Measurements from ENCODE around the gene AFAP1L2. TPM values are rescaled to one million over a fixed set of nuclear protein-coding genes. Genes with fewer than 3 reads are reported as not detected.

AFAP1L2 gene
- total RNA-seq, 1 experiment from 2014 or later, result not detected

DNA sequence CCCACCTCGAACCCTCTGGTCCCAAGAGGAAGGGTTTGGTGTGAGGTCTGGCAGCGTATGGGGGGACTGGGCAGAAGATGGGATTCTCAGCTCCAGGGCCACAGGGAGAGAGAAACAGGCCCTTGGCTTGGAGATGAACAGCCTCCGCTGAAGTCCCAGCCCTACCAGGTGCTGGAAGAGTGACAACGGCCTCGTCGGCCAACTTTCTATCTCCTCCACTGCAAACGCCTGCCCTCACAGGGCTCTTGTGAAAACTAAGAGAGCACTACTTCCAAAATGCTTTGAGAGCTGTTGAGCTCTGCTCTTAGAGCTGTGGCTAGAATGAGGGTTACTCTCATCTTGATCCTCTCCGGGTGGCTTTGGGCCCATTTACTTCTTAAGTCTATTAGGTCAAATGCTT is 63.5 kb downstream of the AFAP1L2 start:
- ChIA-PET CTCF (interaction anchor here (0.7 kb wide), 1 partner anchor 37 kb away, joined by 9 read pairs; no protein-coding TSS in a partner anchor), POLR2A (ENCODE audit: low non-redundant PET) (no interaction called here)
- no peaks in the 10 kb centered on the region for H3K4me1 ChIP-seq (ENCODE audit: insufficient read depth, low read length, poor library complexity, severe bottlenecking)
- H3K27me3 ChIP-seq (replicated peaks; ENCODE audit: insufficient read depth, low read depth, low read length, poor library complexity), result no peaks in the 10 kb centered on the region
- no peak overlapping the region for H3K27ac ChIP-seq (ENCODE audit: low read depth, low read length, poor library complexity, severe bottlenecking)
- H3K36me3 ChIP-seq (ENCODE audit: insufficient read depth, low read length, poor library complexity, severe bottlenecking), result no peaks in the 10 kb centered on the region
- no peak for TF ChIP-seq EZH2 (IDR thresholded peaks at IDR 0.05; ENCODE audit: borderline replicate concordance, low read depth, low read length, poor library complexity, severe bottlenecking)
- TF ChIP-seq, protein P1, sequence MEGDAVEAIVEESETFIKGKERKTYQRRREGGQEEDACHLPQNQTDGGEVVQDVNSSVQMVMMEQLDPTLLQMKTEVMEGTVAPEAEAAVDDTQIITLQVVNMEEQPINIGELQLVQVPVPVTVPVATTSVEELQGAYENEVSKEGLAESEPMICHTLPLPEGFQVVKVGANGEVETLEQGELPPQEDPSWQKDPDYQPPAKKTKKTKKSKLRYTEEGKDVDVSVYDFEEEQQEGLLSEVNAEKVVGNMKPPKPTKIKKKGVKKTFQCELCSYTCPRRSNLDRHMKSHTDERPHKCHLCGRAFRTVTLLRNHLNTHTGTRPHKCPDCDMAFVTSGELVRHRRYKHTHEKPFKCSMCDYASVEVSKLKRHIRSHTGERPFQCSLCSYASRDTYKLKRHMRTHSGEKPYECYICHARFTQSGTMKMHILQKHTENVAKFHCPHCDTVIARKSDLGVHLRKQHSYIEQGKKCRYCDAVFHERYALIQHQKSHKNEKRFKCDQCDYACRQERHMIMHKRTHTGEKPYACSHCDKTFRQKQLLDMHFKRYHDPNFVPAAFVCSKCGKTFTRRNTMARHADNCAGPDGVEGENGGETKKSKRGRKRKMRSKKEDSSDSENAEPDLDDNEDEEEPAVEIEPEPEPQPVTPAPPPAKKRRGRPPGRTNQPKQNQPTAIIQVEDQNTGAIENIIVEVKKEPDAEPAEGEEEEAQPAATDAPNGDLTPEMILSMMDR (conservative IDR thresholded peaks at IDR 0.05; ENCODE audit: low read depth, low read length), result no peak
- H3K4me3 ChIP-seq (ENCODE audit: low read depth, low read length, poor library complexity, severe bottlenecking), result no peak overlapping the region
- DNase-seq (ENCODE audit: low spot score), result no peak
- no TSS peak for BruUV-seq (replicated peaks)
- intact Hi-C loops (cut with micrococcal nuclease; ENCODE audit: unreplicated experiment), result no loop called here
- H3K9me3 ChIP-seq (ENCODE audit: low read depth, low read length, poor library complexity, severe bottlenecking), result no peaks in the 10 kb centered on the region

DNA sequence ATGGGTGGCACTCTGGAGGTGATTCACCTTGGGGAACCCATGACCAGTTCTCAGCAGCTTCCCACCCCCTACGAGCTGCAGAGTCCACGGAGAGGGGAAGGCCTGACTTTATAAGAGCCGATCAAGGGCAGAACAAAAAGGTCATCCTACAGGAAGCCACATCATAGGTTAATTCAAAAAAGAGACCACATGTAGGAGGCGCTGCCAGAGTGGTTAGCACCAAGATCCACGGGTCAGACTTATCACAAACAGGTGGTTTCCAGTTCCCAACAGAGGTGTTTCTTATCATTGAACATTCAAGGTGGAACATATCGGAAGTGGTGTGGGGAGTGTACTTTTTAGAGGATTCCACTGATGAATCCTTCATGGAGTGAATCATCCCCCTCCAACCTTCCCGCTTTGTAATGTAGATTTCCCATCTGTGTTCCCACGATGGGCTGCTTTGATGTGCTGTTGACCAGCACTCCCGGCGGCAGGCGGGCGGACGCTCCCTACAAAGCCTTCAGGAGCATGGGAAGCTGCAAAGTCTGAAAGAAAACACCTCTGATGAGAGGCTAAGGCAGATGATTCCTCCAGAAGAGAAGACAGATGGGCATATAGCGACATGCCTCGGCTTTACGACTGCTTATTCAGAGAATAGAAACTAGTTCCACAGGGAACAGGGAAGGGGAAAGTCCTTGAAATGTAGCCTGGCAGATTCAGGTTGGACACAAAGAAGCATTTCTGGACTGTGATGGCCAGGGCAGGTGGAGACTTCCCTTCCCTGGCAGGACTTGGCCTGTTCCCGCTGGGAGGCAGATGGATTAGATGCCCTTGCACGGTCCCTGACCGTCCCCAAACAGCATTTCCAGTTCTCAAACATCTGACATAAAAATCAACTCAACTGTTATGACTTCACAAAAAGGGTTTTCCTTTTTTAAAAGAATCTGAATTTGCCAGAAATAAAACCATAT is 66.5 kb downstream of the AFAP1L2 start:
- H3K9me3 ChIP-seq (ENCODE audit: low read depth, low read length, poor library complexity, severe bottlenecking), result no peaks in the 10 kb centered on the region
- H3K4me1 ChIP-seq (ENCODE audit: insufficient read depth, low read length, poor library complexity, severe bottlenecking), result no peaks in the 10 kb centered on the region
- no peak for DNase-seq (ENCODE audit: low spot score)
- no peak for TF ChIP-seq EZH2 (IDR thresholded peaks at IDR 0.05; ENCODE audit: borderline replicate concordance, low read depth, low read length, poor library complexity, severe bottlenecking)
- TF ChIP-seq, protein P1 (conservative IDR thresholded peaks at IDR 0.05; ENCODE audit: low read depth, low read length), result no peak
- H3K27me3 ChIP-seq (replicated peaks; ENCODE audit: insufficient read depth, low read depth, low read length, poor library complexity), result no peaks in the 10 kb centered on the region
- intact Hi-C loops (cut with micrococcal nuclease; ENCODE audit: unreplicated experiment), result no loop called here
- no TSS peak for BruUV-seq (replicated peaks)
- no peak overlapping the region for H3K27ac ChIP-seq (ENCODE audit: low read depth, low read length, poor library complexity, severe bottlenecking)
- no peaks in the 10 kb centered on the region for H3K36me3 ChIP-seq (ENCODE audit: insufficient read depth, low read length, poor library complexity, severe bottlenecking)
- no peak overlapping the region for H3K4me3 ChIP-seq (ENCODE audit: low read depth, low read length, poor library complexity, severe bottlenecking)
- CTCF ChIA-PET, result no interaction called here
- POLR2A ChIA-PET (ENCODE audit: low non-redundant PET), result no interaction called here

DNA sequence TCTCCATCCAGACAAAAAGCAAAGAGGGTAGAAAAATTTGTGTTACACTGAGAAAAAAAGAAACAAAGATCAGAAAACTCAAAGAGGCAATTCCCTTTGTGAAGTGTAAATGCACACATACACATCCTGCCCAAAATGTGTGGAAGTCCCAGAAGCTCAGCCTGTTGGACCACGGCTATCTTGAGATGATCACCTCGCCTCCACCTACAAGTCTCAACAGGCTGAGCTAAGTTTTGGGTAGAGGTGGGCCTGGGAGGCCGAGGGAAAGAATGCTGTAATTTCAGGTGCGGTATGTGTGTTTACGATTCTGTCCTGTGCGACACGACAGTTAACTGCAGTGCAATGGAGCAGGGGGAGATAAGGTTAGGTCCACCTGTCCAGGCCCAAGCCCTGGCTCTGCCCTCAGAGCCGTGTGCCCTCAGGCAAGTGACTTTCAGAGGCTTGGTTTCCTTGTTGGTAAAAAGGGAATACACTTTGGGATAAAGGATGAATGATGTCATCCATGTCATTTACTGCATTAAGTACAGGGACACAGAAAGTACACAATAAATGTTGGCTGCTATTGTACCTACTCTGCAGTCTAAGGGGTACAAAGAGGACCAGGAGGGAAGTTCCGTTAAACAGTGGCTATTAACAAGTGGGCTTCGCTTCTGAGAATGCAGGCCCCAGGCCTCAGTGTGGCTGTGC is 67.3 kb downstream of the AFAP1L2 start:
- no peak overlapping the region for H3K4me3 ChIP-seq (ENCODE audit: low read depth, low read length, poor library complexity, severe bottlenecking)
- BruUV-seq (replicated peaks), result no TSS peak
- ChIA-PET POLR2A (ENCODE audit: low non-redundant PET) (no interaction called here), CTCF (no interaction called here)
- no peaks in the 10 kb centered on the region for H3K9me3 ChIP-seq (ENCODE audit: low read depth, low read length, poor library complexity, severe bottlenecking)
- intact Hi-C loops (cut with micrococcal nuclease; ENCODE audit: unreplicated experiment), result no loop called here
- no peak for TF ChIP-seq EZH2 (IDR thresholded peaks at IDR 0.05; ENCODE audit: borderline replicate concordance, low read depth, low read length, poor library complexity, severe bottlenecking)
- no peak overlapping the region for H3K27ac ChIP-seq (ENCODE audit: low read depth, low read length, poor library complexity, severe bottlenecking)
- no peak for DNase-seq (ENCODE audit: low spot score)
- H3K36me3 ChIP-seq (ENCODE audit: insufficient read depth, low read length, poor library complexity, severe bottlenecking), result no peaks in the 10 kb centered on the region
- no peaks in the 10 kb centered on the region for H3K4me1 ChIP-seq (ENCODE audit: insufficient read depth, low read length, poor library complexity, severe bottlenecking)
- H3K27me3 ChIP-seq (replicated peaks; ENCODE audit: insufficient read depth, low read depth, low read length, poor library complexity), result no peaks in the 10 kb centered on the region

All from A673 (cell line).